GM12892 (cell line): ENCODE results near the gene CDK5RAP2.

Experiments
- POLR2A ChIP-seq: IDR thresholded peaks from 2 replicates; pipeline ENCODE4 v1.6.1; 2011; ENCODE audit warnings: low read depth, low read length, control low read depth
- POLR2AphosphoS5 ChIP-seq: IDR thresholded peaks from 2 replicates; pipeline ENCODE4 v1.6.1; 2011; ENCODE audit warnings: low read depth, low read length, control low read depth
- TAF1 ChIP-seq: IDR thresholded peaks from 2 replicates; pipeline ENCODE4 v1.6.1; 2011; ENCODE audit warnings: low read depth, mild to moderate bottlenecking, control low read depth, low read length, borderline replicate concordance

GRCh38 chr9:120627073-120627472, 47.1 kb upstream of the CDK5RAP2 start:
- TF ChIP-seq POLR2A (no peak), POLR2AphosphoS5 (no peak), TAF1 (no peak)
